Astrocyte of the spinal cord (primary cell): ENCODE measurements around the gene TRAPPC5.

Source experiments
- DNase-seq: peaks from one replicate; pipeline ENCODE4 v3.0.0; 2011; ENCODE audit warnings: low read depth, low spot score
- H3K4me3 ChIP-seq: 2 replicates; pipeline ENCODE4 v1.5.1; 2011; ENCODE audit warnings: low read depth, mild to moderate bottlenecking, low read length, moderate library complexity
- in situ Hi-C: cut with HindIII; loops from 2 replicates; pipeline ENCODE4 v1.10.0; 2017; ENCODE audit warnings: low sequenced_read_pairs
- TF ChIP-seq, protein P1 (sequence below): IDR thresholded peaks from 2 replicates; pipeline ENCODE4 v1.5.1; 2012; ENCODE audit warnings: low read depth, mild to moderate bottlenecking, low read length, inconsistent platforms

Gene TRAPPC5

DNA sequence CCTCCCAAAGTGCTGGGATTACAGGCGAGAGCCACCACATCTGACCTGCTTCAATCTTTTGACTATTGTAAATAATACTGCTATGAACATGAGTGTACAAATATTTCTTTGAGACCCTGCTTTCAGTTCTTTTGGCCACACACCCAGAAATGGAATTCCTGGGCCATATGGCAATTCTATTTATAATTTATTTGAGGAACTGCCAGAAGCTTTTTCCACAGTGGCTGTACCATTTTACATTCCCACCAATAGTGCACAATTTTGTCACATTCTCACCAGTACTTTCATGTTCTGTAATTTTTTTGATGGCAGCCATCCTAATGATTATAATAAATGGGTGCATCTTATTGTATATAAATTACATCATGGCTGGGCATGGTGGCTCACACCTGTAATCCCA is 35.0 kb downstream of the TRAPPC5 start:
- in situ Hi-C loops, result no loop called here
- H3K4me3 ChIP-seq, result no peak overlapping the region
- TF ChIP-seq, protein P1, sequence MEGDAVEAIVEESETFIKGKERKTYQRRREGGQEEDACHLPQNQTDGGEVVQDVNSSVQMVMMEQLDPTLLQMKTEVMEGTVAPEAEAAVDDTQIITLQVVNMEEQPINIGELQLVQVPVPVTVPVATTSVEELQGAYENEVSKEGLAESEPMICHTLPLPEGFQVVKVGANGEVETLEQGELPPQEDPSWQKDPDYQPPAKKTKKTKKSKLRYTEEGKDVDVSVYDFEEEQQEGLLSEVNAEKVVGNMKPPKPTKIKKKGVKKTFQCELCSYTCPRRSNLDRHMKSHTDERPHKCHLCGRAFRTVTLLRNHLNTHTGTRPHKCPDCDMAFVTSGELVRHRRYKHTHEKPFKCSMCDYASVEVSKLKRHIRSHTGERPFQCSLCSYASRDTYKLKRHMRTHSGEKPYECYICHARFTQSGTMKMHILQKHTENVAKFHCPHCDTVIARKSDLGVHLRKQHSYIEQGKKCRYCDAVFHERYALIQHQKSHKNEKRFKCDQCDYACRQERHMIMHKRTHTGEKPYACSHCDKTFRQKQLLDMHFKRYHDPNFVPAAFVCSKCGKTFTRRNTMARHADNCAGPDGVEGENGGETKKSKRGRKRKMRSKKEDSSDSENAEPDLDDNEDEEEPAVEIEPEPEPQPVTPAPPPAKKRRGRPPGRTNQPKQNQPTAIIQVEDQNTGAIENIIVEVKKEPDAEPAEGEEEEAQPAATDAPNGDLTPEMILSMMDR, result no peak
- DNase-seq, result no peak

DNA sequence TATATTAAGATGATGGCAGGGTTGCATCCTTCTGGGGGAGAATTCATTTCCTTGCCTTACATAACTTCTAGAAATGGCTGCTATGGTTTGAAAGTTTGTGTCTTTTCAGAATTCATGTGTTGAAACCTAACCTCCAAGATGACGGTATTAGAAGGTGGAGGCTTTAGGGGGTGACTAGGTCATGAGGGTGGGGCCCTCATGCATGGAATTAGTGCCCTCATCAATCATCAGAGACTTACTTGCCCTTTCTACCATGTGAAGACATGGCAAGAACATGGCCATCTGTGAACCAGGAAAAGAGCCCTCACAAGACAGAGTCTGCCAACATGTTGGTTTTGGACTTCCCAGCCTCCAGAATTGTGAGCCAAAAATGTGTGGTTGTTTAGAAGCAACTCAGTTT is 36.1 kb downstream of the TRAPPC5 start:
- TF ChIP-seq, protein P1, result no peak
- DNase-seq, result no peak
- in situ Hi-C loops, result no loop called here
- no peak overlapping the region for H3K4me3 ChIP-seq

DNA sequence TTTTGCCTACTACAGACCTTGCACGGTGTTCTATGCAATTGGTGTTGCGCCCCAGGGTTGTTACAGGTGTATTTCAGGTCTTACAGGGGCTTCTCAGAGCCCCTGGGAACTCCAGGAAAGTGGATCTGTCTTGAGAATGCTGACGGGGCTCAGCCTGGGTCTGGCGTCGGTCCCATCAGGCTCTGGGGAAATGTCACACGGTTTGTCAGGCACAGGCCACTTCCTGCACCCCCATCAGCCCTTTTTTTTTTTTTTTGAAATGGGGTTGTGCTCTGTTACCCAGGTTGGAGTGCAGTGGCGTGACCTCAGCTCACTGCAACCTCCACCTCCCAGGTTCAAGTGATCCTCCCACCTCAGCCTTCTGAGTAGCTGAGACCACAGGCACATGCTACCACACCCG is 38.0 kb downstream of the TRAPPC5 start:
- TF ChIP-seq, protein P1, result no peak
- no peak for DNase-seq
- H3K4me3 ChIP-seq, result no peak overlapping the region
- in situ Hi-C loops, result no loop called here

DNA sequence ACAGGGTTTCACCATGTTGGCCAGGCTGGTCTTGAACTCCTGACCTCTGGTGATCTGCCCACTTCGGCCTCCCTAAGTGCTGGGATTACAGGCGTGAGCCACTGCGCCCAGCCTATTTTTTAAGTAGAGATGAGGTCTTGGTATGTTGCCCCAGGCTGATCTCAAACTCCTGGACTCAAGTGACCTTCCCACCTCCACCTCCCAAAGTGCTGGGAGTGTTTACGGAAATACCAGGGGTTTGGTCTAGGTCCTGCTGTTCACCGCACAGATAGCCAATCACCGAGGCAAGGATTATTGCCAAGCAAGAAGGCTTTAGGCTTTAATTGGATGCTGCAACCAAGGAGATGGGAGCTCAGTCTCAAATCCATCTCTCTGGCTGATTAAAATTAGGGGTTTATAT is 39.7 kb downstream of the TRAPPC5 start:
- in situ Hi-C loops, result no loop called here
- no peak overlapping the region for H3K4me3 ChIP-seq
- TF ChIP-seq, protein P1, result no peak
- DNase-seq, result no peak

DNA sequence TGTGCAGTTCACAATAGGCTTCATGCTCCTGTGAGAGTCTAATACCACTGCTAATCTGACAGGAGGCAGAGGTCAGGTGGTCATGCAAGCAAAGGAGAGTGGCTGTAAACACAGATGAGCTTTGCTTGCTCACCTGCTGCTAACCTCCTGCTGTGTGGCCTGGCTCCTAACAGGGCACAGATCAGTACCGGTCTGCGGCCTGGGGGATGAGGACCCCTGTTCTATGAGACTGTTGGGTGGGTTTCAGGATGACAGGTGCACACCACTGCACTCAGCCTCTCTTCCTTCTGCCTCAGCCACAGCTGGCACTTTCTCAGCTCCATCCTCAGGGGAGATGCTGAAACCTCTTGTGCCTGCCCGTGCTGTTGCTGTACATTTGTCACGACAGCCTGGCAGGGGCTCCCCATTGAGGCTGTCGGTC is 41.6 kb downstream of the TRAPPC5 start:
- TF ChIP-seq, protein P1, result no peak
- in situ Hi-C loops, result no loop called here

DNA sequence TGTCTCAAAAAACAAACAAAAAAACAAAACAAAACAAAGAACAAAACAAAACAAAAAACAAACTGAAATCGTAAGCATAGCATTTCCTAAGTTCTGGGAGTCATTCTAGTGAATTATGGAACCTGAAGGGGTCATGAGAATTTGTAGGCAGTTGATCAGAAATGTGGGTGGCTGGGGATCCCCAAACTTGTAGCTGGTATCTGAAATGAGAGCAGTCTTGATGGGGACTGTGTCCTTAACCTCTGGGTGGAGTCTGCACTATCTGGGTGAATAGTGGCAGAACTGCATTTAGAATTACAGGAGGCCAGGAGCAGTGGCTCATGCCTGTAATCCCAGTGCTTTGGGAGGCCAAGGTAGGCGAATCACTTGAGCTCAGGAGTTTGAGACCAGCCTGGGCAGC is 45.2 kb downstream of the TRAPPC5 start:
- H3K4me3 ChIP-seq, result no peak overlapping the region
- in situ Hi-C loops, result no loop called here
- TF ChIP-seq, protein P1, result no peak
- no peak for DNase-seq

More for the DNA sequence above, 41.6 kb downstream of the TRAPPC5 start:
- H3K4me3 ChIP-seq, result no peak overlapping the region
- DNase-seq, result no peak

DNA sequence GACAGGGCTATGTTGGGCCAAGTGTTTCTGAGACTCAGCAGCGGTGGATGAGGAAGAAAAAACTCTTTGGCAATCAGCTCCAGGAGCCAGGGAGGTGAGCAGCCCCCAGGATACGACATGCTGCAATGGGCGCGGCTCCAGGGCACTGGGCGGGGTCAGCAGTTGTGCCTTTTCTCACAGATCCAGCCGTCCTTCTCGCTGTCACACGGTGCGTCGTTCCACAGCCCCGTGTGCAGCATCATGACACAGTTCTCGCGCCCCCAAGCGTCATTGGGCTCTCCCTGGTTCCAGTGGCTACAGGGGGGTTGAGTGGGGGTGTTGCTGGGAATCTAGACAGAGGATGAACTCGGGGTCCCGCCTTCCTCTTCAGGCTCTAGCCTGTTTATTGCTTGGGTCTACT is 48.6 kb downstream of the TRAPPC5 start:
- in situ Hi-C loops, result no loop called here
- TF ChIP-seq, protein P1, result no peak
- no peak for DNase-seq
- no peak overlapping the region for H3K4me3 ChIP-seq
